Measurements from ENCODE around the gene HFM1.
"Not testable (repeated sequence)": the region's sequence is repeated elsewhere in the genome, so short reads cannot be mapped to it uniquely, and the experiment has no call there.

HFM1 gene

DNA sequence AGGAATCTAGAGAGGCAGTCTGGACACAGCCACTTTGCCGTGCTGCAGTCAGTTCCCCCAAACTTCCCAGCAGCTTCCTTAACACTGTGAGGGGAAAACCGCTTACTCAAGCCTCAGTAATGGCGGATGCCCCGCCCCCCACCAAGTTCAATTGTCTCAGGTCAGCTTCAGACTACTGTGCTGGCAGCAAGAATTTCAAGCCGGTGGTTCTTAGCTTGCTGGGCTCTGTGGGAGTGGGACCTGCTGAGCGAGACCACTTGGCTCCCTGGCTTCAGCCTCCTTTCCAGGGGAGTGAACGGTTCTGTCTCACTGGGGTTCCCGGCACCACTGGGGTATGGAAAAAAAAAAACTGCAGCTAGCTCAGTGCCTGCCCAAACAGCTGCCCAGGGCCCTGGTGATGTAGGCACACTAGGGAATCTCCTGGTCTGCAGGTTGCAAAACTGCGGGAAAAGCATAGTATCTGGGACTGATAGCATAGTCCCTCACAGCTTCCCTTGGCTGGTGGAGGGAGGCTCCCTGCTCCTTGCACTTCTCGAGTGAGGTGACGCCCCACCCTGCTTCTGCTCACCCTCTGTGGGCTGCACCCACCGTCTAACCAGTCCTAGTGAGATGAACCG, 23.7 kb upstream of the HFM1 start:
- TF ChIP-seq TOX (CRISPR knock-in tag; IDR thresholded peaks at IDR 0.05; ENCODE audit: borderline replicate concordance), result no peak
- TF ChIP-seq, protein P1, sequence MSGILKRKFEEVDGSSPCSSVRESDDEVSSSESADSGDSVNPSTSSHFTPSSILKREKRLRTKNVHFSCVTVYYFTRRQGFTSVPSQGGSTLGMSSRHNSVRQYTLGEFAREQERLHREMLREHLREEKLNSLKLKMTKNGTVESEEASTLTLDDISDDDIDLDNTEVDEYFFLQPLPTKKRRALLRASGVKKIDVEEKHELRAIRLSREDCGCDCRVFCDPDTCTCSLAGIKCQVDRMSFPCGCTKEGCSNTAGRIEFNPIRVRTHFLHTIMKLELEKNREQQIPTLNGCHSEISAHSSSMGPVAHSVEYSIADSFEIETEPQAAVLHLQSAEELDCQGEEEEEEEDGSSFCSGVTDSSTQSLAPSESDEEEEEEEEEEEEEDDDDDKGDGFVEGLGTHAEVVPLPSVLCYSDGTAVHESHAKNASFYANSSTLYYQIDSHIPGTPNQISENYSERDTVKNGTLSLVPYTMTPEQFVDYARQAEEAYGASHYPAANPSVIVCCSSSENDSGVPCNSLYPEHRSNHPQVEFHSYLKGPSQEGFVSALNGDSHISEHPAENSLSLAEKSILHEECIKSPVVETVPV (CRISPR knock-in tag; IDR thresholded peaks at IDR 0.05), result no peak
- TF ChIP-seq ZNF8 (CRISPR knock-in tag; IDR thresholded peaks at IDR 0.05), result no peak
- ATAC-seq, result peak; percentile 47

DNA sequence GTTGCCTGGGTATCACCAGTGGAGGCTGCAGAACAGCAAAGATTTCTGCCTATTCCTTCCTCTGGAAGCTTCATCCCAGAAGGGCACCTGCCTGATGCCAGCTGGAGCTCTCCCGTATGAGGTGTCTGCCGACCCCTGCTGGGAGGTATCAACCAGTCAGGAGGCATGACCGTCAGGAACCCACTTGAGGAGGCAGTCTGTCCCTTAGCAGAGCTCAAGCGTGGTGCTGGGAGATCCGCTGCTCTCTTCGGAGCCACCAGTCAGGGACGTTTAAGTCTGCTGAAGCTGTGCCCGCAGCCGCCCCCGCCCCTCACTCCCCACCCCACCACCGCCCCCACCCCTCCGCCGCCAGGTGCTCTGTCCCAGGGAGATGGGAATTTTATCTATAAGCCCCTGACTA, 23.1 kb upstream of the HFM1 start:
- ATAC-seq, result peak; percentile 50; the same call in 2 of the 3 replicates
- TF ChIP-seq CREB5 (CRISPR knock-in tag; IDR thresholded peaks at IDR 0.05; ENCODE audit: low read depth) (no peak), ZC3H10 (CRISPR knock-in tag; IDR thresholded peaks at IDR 0.05) (no peak), ZFP30 (CRISPR knock-in tag; IDR thresholded peaks at IDR 0.05) (no peak), ZNF565 (CRISPR knock-in tag; conservative IDR thresholded peaks at IDR 0.05; ENCODE audit: low read depth) (no peak)
- TF ChIP-seq, protein P2, sequence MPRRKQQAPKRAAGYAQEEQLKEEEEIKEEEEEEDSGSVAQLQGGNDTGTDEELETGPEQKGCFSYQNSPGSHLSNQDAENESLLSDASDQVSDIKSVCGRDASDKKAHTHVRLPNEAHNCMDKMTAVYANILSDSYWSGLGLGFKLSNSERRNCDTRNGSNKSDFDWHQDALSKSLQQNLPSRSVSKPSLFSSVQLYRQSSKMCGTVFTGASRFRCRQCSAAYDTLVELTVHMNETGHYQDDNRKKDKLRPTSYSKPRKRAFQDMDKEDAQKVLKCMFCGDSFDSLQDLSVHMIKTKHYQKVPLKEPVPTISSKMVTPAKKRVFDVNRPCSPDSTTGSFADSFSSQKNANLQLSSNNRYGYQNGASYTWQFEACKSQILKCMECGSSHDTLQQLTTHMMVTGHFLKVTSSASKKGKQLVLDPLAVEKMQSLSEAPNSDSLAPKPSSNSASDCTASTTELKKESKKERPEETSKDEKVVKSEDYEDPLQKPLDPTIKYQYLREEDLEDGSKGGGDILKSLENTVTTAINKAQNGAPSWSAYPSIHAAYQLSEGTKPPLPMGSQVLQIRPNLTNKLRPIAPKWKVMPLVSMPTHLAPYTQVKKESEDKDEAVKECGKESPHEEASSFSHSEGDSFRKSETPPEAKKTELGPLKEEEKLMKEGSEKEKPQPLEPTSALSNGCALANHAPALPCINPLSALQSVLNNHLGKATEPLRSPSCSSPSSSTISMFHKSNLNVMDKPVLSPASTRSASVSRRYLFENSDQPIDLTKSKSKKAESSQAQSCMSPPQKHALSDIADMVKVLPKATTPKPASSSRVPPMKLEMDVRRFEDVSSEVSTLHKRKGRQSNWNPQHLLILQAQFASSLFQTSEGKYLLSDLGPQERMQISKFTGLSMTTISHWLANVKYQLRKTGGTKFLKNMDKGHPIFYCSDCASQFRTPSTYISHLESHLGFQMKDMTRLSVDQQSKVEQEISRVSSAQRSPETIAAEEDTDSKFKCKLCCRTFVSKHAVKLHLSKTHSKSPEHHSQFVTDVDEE (CRISPR knock-in tag; IDR thresholded peaks at IDR 0.05), result no peak

DNA sequence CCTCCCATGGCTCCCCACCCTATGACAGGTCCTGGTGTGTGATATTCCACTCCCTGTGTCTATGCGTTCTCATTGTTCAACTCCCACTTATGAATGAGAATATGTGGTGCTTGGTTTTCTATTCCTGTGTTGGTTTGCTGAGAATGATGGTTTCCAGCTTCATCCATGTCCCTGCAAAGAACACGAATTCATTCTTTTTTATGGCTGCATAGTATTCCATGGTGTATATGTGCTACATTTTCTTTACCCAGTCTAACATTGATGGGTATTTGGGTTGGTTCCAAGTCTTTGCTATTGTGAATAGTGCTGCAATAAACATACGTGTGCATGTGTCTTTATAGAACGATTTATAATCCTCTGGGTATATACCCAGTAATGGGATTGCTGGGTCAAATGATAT, 17.9 kb upstream of the HFM1 start:
- not testable (repeated sequence) for ATAC-seq

DNA sequence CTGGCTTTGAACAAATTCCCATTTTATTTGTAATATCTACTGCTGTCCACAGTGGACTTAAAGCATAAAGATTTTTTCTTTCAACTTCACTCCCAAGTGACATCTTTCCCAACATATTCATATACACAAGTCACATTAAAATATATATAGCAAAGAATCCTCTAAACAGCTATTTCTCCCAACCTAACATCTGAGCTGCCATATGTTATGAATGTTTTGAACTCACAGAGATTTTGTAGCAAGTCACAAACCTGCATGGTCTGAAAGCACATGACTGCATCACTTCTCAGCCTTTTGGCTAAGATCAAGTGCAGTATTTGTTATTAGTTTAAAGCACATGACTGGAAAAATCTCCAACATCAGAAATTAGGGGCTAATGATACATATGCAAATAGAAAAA, 7.7 kb upstream of the HFM1 start:
- ATAC-seq, result no peak
- TF ChIP-seq CREB5 (CRISPR knock-in tag; IDR thresholded peaks at IDR 0.05; ENCODE audit: low read depth) (no peak), ZNF565 (CRISPR knock-in tag; conservative IDR thresholded peaks at IDR 0.05; ENCODE audit: low read depth) (no peak), ESRRG (CRISPR knock-in tag; IDR thresholded peaks at IDR 0.05) (no peak), TOX (CRISPR knock-in tag; IDR thresholded peaks at IDR 0.05; ENCODE audit: borderline replicate concordance) (no peak), RARB (CRISPR knock-in tag; IDR thresholded peaks at IDR 0.05) (no peak), GLIS3 (CRISPR knock-in tag; IDR thresholded peaks at IDR 0.05) (no peak), ARNTL (CRISPR knock-in tag; IDR thresholded peaks at IDR 0.05; ENCODE audit: borderline replicate concordance, low read depth) (no peak), OSR1 (CRISPR knock-in tag; IDR thresholded peaks at IDR 0.05) (no peak), BACH2 (CRISPR knock-in tag; IDR thresholded peaks at IDR 0.05; ENCODE audit: borderline replicate concordance) (no peak), ISL1 (CRISPR knock-in tag; IDR thresholded peaks at IDR 0.05) (no peak), SNAI2 (CRISPR knock-in tag; IDR thresholded peaks at IDR 0.05) (no peak), ZNF70 (CRISPR knock-in tag; IDR thresholded peaks at IDR 0.05) (no peak)
- TF ChIP-seq, protein P3, sequence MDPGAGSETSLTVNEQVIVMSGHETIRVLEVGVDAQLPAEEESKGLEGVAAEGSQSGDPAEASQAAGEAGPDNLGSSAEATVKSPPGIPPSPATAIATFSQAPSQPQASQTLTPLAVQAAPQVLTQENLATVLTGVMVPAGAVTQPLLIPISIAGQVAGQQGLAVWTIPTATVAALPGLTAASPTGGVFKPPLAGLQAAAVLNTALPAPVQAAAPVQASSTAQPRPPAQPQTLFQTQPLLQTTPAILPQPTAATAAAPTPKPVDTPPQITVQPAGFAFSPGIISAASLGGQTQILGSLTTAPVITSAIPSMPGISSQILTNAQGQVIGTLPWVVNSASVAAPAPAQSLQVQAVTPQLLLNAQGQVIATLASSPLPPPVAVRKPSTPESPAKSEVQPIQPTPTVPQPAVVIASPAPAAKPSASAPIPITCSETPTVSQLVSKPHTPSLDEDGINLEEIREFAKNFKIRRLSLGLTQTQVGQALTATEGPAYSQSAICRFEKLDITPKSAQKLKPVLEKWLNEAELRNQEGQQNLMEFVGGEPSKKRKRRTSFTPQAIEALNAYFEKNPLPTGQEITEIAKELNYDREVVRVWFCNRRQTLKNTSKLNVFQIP (CRISPR knock-in tag; IDR thresholded peaks at IDR 0.05; ENCODE audit: borderline replicate concordance, low read depth), result no peak
- TF ChIP-seq, protein P2 (CRISPR knock-in tag; IDR thresholded peaks at IDR 0.05), result no peak
